AG04450 (cell line): ENCODE measurements around the gene KCTD5. TPM values are rescaled to one million over a fixed set of nuclear protein-coding genes. Genes with fewer than 3 reads are reported as not detected.

Experiments used
- CTCF ChIA-PET: fragments of 300-600, 350-600 bp; formaldehyde crosslinking; extraction: SDS; loops from one replicate; lab custom pipeline; 2022; ENCODE audit warnings: antibody characterized with exemption, inconsistent platforms; lab: Charles Lee
- POLR2A ChIA-PET: fragments of 350-600 bp; formaldehyde crosslinking; extraction: SDS; loops from one replicate; lab custom pipeline; 2021; ENCODE audit warnings: antibody characterized with exemption, inconsistent platforms; lab: Yijun Ruan, JAX
- DNase-seq: peaks from one replicate; pipeline ENCODE4 v3.0.0-alpha.2; 2011; ENCODE audit warnings: low read depth, low spot score
- H3K27ac ChIP-seq: one replicate; pipeline ENCODE4 v1.5.1; 2012; ENCODE audit warnings: low read depth, low read length, control low read depth
- H3K27me3 ChIP-seq: one replicate; pipeline ENCODE4 v1.6.0; 2012; ENCODE audit warnings: low read length; ENCODE audit not compliant: control insufficient read depth, insufficient read depth
- H3K4me3 ChIP-seq: 2 replicates; pipeline ENCODE4 v1.5.1; 2011; ENCODE audit warnings: mild to moderate bottlenecking, low read depth, low read length, control low read depth
- H3K9me3 ChIP-seq: 2 replicates; pipeline ENCODE4 v1.5.1; 2012; ENCODE audit warnings: low read length; ENCODE audit not compliant: control insufficient read depth, insufficient read depth
- polyA plus RNA-seq: library from polyadenylated mRNA; depleted of rRNA; stranded (reverse); fragments of >200 nt; gene quantifications from 2 replicates; pipeline ENCODE4 v1.2.3, GENCODE V29; 2011
- TF ChIP-seq, protein P1 (sequence below): IDR thresholded peaks from 2 replicates; pipeline ENCODE4 v1.5.1; 2011; ENCODE audit warnings: low read depth, low read length, control low read depth, inconsistent platforms

Gene KCTD5
- polyA plus RNA-seq, 1 experiment, result 27.8 TPM

DNA sequence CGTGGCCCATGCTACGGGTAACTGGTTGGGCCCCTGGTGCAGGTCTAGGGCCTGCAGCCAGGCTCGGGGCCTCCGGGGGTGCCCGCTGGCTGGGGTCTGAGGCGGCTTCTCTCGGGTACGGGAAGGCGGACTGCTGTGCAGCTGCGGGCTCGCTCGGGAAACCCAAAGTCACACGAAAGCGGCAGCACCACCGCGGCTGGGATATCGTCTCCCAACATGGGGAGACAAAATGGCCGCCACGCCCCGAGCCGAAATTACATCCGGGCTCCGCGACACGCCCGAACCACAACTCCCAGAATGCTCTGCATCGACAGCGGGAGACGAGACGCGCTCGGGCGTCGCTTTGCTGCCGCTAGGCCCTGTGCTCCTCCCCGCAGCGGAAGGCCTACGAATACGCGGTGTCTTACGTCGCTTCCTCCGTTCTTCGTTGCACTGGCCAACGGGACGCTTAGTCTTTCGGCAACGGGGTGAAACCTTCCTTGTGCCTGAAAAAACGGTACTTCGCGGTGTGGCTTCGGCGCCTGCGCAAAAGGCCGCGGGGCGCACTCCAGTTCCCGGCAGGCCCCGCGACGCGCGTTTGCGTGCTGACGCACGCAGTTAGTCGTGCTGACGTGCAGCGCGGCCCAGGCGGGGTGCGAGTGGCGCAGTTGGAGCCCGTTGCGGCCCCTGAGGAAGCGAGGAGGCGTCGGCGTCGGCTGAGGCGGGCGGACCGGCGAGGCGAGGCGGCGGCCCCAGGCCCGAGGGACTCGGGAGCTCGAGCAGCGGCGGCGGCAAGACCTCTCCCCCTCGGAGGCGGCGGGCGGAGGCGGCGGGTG, 69.9 kb downstream of the KCTD5 start, which contains the start of gene SRRM2:
SRRM2 (plus strand) TSS at position 604 of the 815 bp plus-strand sequence. CDS start 3,727 bp downstream, outside the sequence.
- POLR2A ChIA-PET, result interaction anchor here (0.7 to 1.9 kb wide), 7 partner anchors 11 to 153 kb away, joined by 3 to 17 read pairs (median 5); partner anchors contain the start of gene ELOB
- CTCF ChIA-PET, result no interaction called here

DNA sequence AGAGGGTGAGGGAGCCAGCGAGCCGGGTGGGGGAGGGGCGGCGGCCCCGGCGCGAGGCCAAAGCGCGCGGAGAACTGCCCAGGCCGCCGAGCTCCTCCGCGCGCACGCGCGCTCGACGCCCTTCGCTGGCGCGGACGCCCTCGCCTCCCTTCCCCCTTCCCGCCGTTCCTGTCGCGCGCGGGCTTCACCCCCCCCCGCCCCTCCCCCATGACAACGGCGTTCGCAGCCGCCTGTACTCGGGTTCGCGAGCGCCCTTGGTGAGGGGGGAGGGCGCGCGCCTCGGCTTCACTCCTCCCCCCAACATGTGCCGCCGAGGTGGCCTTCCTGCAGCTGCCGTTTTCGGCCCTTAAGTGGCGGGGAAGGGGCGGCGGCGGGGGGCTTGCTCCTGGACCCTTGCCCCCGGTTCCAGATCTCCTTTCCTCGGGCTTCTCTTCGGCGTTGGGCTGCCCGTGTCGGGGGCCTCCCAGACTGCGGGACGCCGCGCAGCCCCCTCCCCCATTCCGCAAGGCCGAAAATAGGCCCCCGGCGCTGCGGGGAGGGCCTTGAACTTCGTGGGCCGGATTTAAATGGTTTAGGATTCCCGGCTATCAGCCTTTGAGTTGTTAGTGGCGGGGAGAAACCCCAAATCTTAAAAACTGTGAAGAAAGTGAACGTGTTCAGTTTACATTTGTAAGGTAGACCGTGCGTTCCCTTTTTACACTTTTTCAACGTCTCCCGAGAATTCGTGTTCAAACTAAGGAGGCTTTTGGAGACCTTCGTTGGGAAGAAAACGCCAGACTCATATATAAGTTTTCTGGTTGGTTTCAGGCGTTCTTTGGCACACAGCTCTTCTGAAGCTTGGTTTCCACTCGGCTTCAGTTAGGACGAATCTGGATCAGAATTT, 70.8 kb downstream of the KCTD5 start:
- ChIA-PET CTCF (interaction anchor here (0.8 to 1.3 kb wide), 2 partner anchors 115 to 174 kb away, joined by 3 to 4 read pairs; no protein-coding TSS in a partner anchor), POLR2A (interaction anchor here (0.7 to 1.9 kb wide), 8 partner anchors 12 to 153 kb away, joined by 3 to 17 read pairs (median 5); partner anchors contain the start of gene ELOB)
- DNase-seq, result peak; percentile 41
- peak overlapping the region; percentile 91 for H3K4me3 ChIP-seq
- TF ChIP-seq, protein P1, sequence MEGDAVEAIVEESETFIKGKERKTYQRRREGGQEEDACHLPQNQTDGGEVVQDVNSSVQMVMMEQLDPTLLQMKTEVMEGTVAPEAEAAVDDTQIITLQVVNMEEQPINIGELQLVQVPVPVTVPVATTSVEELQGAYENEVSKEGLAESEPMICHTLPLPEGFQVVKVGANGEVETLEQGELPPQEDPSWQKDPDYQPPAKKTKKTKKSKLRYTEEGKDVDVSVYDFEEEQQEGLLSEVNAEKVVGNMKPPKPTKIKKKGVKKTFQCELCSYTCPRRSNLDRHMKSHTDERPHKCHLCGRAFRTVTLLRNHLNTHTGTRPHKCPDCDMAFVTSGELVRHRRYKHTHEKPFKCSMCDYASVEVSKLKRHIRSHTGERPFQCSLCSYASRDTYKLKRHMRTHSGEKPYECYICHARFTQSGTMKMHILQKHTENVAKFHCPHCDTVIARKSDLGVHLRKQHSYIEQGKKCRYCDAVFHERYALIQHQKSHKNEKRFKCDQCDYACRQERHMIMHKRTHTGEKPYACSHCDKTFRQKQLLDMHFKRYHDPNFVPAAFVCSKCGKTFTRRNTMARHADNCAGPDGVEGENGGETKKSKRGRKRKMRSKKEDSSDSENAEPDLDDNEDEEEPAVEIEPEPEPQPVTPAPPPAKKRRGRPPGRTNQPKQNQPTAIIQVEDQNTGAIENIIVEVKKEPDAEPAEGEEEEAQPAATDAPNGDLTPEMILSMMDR, result no peak
- no peaks in the 10 kb centered on the region for H3K27me3 ChIP-seq
- peaks cover 14% of the 10 kb centered on the region for H3K9me3 ChIP-seq
- H3K27ac ChIP-seq, result peak overlapping the region; percentile 99

More for the DNA sequence above, 69.9 kb downstream of the KCTD5 start, which contains the start of gene SRRM2:
- TF ChIP-seq, protein P1, result no peak
- peak; percentile 91 for DNase-seq
- H3K9me3 ChIP-seq, result peaks cover 14% of the 10 kb centered on the region
- H3K4me3 ChIP-seq, result peak within 1 kb of the TSS; percentile 91
- H3K27ac ChIP-seq, result peak within 1 kb of the TSS; percentile 99
- H3K27me3 ChIP-seq, result no peaks in the 10 kb centered on the region

DNA sequence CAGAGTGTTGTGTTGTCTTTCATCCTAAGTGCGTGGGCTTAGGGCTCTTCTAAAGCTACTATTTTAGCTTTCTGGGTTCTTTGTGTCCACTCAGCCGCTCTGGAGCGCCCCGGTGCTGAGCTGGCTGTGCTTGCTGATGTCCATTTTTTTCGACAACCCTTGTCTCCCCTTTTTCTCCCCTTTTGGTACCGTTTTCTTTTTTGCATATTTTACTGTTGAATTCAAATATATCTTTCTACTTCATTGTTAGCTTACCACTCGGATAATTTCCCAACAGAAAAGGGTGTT, 71.4 kb downstream of the KCTD5 start:
- TF ChIP-seq, protein P1, result 0 out of 2 replicates have a peak, but pooled peaks have one; percentile 3
- Histone ChIP-seq H3K9me3 (peaks cover 14% of the 10 kb centered on the region), H3K27me3 (no peaks in the 10 kb centered on the region), H3K4me3 (peak overlapping the region; percentile 91), H3K27ac (peak overlapping the region; percentile 82)
- ChIA-PET POLR2A (interaction anchor here (0.9 to 1.9 kb wide), 3 partner anchors 22 to 152 kb away, joined by 3 to 17 read pairs (median 5); partner anchors contain the start of gene ELOB), CTCF (interaction anchor here (0.8 to 1.3 kb wide), 2 partner anchors 115 to 174 kb away, joined by 3 to 4 read pairs; no protein-coding TSS in a partner anchor)
- DNase-seq, result no peak

DNA sequence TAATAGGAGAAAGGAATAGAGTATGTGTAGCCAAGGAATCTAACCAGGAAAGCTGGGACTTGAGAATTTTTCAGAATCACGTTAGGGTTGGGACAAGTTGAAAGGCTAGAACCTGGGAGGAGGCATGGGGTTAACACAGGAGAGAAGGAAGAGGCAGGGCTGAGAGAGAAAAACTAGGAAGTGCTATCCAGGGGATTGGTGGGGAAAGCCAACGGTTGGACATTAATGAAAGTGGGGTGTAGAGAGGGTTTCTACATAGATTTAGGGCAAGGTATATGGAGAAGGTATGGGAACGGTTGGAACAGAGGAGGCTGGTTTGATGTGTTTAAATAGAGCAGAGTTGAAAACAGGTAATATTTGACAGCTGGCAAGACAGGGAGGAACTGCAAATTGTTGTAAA, 72.8 kb downstream of the KCTD5 start:
- Histone ChIP-seq H3K9me3 (peaks cover 14% of the 10 kb centered on the region), H3K4me3 (peak overlapping the region; percentile 91), H3K27ac (no peak overlapping the region), H3K27me3 (no peaks in the 10 kb centered on the region)
- ChIA-PET CTCF (no interaction called here), POLR2A (no interaction called here)
- TF ChIP-seq, protein P1, result no peak
- no peak for DNase-seq
